Lower leg skin (tissue), 4 donors: ENCODE results near the gene TTC38. TPM values are rescaled to one million over a fixed set of nuclear protein-coding genes. Genes with fewer than 3 reads are reported as not detected.

ENCODE experiments used
- DNase-seq, 2 donors: peaks; one replicate each; pipeline ENCODE4 v3.0.0-alpha.2; 2019; ENCODE audit warnings: low spot score in 2 of 2
- H3K4me3 ChIP-seq: fragments of 200-600 bp; sonication (generic); 2 replicates; pipeline ENCODE4 v1.5.1; 2017; ENCODE audit warnings: mild to moderate bottlenecking, low read depth; ENCODE audit not compliant: poor library complexity, severe bottlenecking
- CTCF ChIP-seq, 3 donors: fragments of 450-650 bp; IDR thresholded peaks; one replicate each; pipeline ENCODE4 v1.5.1; 2016; ENCODE audit warnings: antibody characterized with exemption in 3 of 3, mild to moderate bottlenecking in 3 of 3, moderate library complexity in 2 of 3
- POLR2A ChIP-seq, 2 donors: fragments of 450-650 bp; IDR thresholded peaks; one replicate each; pipeline ENCODE4 v1.6.1; 2016 to 2017; ENCODE audit warnings: antibody characterized with exemption in 2 of 2, mild to moderate bottlenecking in 1 of 2, moderate library complexity in 1 of 2
- WGBS, 2 donors: methylation state at CpG; one replicate each; pipeline ENCODE4 v1.1.5; 2018; 5-methylcytosine and 5-hydroxymethylcytosine counted together
- intact Hi-C: fragments of 100-400 bp; cut with DNase I; formaldehyde crosslinking; loops from one replicate; pipeline ENCODE4 v1.15.0; 2023; ENCODE audit warnings: low total_unique reads
- total RNA-seq, 4 donors: library from RNA; depleted of rRNA; stranded (reverse); fragments of >200 nt; gene quantifications; one replicate each; pipeline ENCODE4 v1.1.0, GENCODE V29; 2016

Gene TTC38
- total RNA-seq, 4 donors from 2014 or later, result 19.1 to 44.7 (median 22.0) TPM

- H3K4me3 ChIP-seq, result no peak overlapping the region
- peak in 1 of 2 donors; percentile 81 for DNase-seq
- intact Hi-C loops, result no loop called here
- WGBS, 2 donors, result 94 to 99% methylated on average over 13 of the region's 13 CpGs
- TF ChIP-seq CTCF (IDR thresholded peaks at IDR 0.05) (no peak), POLR2A (IDR thresholded peaks at IDR 0.05) (no peak)
Measured at GRCh38 chr22:46281866-46282678, 14.3 kb downstream of the TTC38 start.

DNA sequence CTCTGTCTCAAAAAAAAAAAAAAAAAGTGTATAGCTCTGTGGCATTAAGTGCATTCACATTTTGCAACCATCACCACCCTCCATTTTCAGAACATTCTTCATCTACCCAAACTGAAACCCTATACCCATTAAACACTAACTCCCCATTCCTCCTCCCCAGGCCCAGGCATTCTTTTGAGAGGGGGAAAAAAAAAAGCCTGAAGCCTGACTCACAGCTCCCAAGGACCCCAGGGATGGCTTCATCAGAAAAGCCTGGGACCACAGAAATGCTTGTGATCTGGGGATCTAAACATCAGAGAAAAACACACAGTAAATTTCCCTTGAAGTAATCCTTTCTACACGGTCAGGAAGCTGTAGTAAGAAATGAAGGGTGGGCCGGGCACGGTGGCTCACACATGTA lies 18.2 kb downstream of the TTC38 start:
- no peak overlapping the region for H3K4me3 ChIP-seq
- TF ChIP-seq CTCF (IDR thresholded peaks at IDR 0.05) (no peak), POLR2A (IDR thresholded peaks at IDR 0.05) (no peak)
- 94 to 98% methylated on average over 3 of the region's 3 CpGs for WGBS, 2 donors
- intact Hi-C loops, result no loop called here
- no peak for DNase-seq

GRCh38 chr22:46286941-46287872 lies 19.4 kb downstream of the TTC38 start:
- H3K4me3 ChIP-seq, result no peak overlapping the region
- intact Hi-C loops, result no loop called here
- 69 to 73% methylated on average over 14 to 15 of the region's 15 CpGs for WGBS, 2 donors
- TF ChIP-seq CTCF (IDR thresholded peaks at IDR 0.05), result no peak
- TF ChIP-seq POLR2A (IDR thresholded peaks at IDR 0.05), result no peak
- peak in 1 of 2 donors; percentile 83 for DNase-seq

- no peak overlapping the region for H3K4me3 ChIP-seq
- peak in 1 of 2 donors; percentile 87 for DNase-seq
- no peak for TF ChIP-seq POLR2A (IDR thresholded peaks at IDR 0.05)
- TF ChIP-seq CTCF (IDR thresholded peaks at IDR 0.05), result no peak
- WGBS, 2 donors, result 80 to 82% methylated on average over 23 to 24 of the region's 24 CpGs
- intact Hi-C loops, result no loop called here
Measured at GRCh38 chr22:46287873-46288751, 20.3 kb downstream of the TTC38 start.

DNA sequence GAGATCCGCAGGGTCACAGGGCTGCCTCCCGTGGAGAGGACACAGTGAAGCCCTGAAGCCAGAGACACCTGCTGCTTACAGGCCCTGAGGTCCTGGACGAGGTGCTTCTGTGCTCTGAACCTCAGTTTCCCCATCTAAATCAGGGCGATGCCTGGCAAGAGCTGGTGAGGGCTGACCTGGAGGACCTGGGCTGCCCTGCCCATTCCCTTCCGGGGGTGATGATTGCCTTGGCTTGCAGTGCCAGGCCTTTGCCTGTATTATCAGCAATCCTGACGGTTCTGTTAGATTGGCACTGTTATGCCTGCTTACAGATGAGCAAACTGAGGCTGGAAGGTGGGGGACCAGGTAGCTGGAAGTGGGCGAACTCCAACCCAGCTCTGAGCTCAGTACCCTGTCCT lies 21.0 kb downstream of the TTC38 start:
- TF ChIP-seq POLR2A (IDR thresholded peaks at IDR 0.05), result no peak
- no peak for TF ChIP-seq CTCF (IDR thresholded peaks at IDR 0.05)
- intact Hi-C loops, result no loop called here
- H3K4me3 ChIP-seq, result no peak overlapping the region
- 72 to 84% methylated on average over 5 to 7 of the region's 7 CpGs for WGBS, 2 donors
- peak in 1 of 2 donors; percentile 80 for DNase-seq
